Stimulated activated CD4-positive, alpha-beta T cell treated with anti-CD3 and anti-CD28 coated beads, Interleukin-1b, Interleukin-23, amount 100 ng/mL, for 4 hours (primary cell): Measurements from ENCODE around the gene LRTM1.

ENCODE experiments used
- DNase-seq, 2 donors: peaks; one replicate each; pipeline ENCODE4 v3.0.0-alpha.2; 2020; ENCODE audit warnings: low read depth in 2 of 2

The LRTM1 gene

DNA sequence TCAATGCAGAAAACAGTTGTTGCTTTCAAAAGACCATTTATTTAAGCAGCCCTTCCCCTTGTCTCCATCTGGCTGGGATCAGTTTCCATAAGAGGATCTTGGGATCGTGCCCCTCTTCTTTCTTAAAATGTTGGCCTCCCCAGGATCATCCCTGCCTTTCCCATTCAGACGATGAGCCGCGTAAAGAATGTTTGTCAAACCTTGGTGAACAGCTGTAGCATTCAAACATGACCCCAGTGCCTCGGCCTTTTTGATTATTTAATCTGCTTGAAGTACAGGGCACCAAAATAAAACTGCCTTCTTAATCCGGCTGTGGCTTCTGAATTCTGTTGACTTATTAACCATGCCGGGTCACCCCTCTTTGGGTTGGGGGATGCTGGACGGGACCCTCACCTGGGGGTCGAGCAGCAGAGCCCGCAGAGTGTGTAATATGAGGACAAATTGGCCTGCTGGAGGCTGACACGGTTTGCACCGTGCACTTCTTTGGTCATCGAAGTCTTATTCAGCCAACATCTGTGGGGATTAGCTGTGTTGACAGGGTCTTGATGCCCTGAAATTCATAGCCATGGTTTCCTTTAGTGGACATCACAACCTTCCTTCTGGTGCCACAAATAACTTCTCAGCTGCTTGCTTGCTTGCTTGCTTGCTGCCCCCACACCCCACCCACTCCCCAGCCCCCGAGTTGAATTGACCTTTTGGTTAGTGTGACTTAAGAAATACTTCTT is at the start of gene LRTM1:
Gene LRTM1 (minus strand): TSS at position 14 of the 725 bp plus-strand sequence. CDS start 148 bp downstream, outside the sequence.
- no peak for DNase-seq

DNA sequence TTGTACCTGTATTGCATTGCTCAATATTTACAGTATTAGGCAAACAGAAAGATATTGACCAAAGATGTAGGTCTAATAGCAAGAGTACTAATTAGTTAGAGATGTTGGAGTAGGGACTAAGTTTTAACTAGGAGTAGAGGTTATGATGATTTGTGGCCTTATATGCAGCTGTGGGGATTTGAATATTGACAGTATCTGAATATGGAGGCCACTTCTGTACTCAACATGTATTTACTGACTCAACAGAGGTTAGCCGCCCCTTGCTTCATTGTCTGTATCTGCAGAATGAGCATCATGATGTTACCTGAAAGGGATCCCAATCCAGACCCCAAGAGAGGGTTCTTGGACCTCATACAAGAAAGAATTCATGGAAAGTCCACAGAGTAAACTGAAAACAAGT is 49.6 kb upstream of the LRTM1 start:
- DNase-seq: no peak

GRCh38 chr3:54970895-54971294 is 43.0 kb upstream of the LRTM1 start:
- DNase-seq: no peak

DNA sequence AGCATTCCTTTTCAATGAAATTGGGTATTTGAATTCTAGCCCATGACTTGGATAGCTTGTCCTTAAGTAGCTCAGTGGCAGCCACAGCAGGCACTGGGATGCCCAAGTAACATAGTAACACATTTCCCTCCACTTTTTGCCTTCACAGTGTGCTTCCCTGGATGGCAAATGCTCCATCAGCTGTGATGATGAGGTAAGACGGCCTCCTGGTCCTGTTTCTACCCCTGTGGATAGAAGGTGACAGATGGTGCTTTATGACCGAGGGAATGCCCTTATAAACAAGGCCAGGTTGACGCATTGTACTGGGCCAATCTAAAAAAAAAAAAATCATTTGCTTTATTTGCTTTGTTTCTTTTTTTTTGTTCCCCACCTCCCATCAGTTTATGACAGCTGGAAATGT is 41.8 kb upstream of the LRTM1 start:
- DNase-seq: no peak

GRCh38 chr3:54968546-54969172 is 40.8 kb upstream of the LRTM1 start:
- no peak for DNase-seq

GRCh38 chr3:54967731-54968161 is 39.9 kb upstream of the LRTM1 start:
- DNase-seq: no peak

DNA sequence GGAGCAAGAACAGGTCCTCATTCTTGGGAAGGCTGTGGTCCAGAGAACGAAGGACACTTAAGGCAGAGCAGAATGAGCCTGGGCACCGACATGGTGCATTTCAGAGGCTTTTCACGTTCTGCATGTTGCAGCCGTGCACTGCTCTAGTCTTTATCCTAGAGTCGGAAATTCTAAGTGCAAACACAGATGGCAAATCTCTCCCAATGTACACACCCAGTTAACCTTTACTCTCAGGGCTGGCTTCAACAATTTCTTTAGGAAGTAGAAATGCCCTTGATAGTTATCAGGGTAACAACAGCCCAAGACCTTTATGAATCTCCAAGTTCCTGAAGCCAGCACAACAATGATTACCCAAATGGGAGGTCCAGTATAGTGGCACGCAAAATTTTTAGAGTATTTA is 39.1 kb upstream of the LRTM1 start:
- no peak for DNase-seq

- no peak for DNase-seq
Measured at GRCh38 chr3:54965746-54966145, 37.9 kb upstream of the LRTM1 start.

DNA sequence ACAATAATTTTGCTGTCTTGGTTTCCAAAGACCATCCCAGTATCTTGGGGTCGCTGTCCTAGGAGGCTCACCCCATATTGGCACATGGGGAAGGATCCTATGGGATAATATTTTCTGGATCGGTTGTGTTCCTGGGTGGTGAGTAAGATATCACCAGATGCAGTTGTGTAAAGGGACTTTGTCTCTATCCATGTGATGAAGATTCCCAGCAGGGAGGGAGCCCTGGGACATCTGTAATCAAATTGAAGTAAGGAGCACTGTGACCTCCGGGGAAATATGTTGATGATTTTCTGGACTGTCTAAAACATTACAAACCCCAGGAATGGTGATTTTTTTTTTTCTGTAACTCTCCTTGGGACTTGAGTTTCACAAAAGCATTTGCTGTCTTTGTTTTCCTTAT is 36.2 kb upstream of the LRTM1 start:
- DNase-seq: no peak

DNA sequence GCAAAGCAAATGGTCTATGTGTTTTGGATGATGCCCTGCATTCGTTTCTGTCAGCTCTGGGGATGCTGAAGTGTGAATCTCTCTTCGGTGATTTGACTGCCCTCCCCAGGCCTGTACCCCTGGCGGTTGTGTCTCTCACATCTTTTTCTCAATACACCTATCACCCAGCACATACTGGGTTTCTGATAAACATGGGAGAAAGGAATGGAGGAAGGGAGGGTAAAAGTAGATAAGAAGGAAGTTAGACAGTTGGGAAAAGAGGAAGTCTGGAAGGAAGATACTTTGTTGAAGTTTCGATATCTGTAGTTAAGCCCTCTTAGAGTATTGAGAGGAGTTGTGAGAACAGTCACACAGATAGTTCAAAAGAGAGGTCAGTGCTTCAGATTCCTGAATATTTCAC is 35.8 kb upstream of the LRTM1 start:
- DNase-seq: no peak

GRCh38 chr3:54962200-54962599 is 34.3 kb upstream of the LRTM1 start:
- DNase-seq: no peak

DNA sequence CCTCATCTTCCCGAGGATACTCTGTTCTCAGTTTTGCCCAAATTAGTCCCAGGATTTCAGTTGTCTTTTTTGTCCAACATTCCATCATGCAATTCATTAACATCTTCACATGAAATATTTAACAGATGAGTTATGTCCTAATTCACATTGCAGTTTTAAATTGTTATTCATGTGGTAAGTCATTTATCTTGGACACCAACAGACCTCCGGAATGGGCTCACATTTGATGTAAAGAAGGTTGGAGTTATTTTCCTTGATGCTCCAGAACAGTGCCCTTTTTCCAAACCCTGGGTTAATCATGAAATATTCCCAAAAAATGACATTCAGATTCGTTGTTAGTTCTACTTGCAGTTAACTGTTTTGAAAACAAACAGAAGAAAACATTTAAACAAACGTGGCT is 32.8 kb upstream of the LRTM1 start:
- DNase-seq: no peak

DNA sequence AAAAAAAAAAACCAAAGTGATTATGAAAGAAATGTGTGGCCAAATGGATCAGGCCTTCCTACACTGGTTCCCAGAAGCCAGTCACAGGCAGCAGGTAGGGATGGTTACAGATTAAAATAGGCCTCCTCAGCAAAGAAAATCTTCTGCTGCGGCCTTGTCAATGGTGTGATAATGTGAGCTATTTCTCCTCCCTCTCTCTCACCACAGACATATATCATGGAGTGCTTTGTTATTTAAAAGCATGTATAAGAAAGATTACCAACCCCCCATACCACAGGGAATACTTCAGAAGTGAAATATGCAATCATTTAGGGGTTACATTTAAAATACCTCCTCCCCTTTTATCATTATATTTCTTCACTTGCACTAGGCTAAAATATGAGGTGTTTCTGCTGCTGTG is 32.2 kb upstream of the LRTM1 start:
- no peak for DNase-seq

- no peak for DNase-seq
Measured at GRCh38 chr3:54957711-54958110, 29.9 kb upstream of the LRTM1 start.

GRCh38 chr3:54955941-54956340 is 28.1 kb upstream of the LRTM1 start:
- DNase-seq: no peak

DNA sequence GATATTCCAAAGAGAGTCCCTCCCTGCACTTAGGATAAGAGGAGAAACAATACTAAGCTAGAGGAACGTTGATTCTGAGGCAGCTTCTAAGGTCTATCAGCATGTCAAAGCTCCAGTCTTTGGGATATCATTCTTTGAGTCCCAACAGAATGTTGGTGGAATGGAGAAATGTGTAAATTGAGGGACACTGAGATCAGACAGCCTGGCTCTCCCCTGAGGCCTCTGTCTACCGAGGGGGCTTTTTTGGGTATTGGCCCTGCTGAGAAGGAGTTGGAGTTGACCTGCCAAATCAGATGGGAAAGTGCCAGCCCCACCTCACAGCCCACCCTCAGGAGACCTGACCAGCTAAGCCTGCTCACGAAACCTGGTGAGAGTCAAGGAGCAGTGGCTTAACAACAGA is 27.6 kb upstream of the LRTM1 start:
- DNase-seq: no peak

DNA sequence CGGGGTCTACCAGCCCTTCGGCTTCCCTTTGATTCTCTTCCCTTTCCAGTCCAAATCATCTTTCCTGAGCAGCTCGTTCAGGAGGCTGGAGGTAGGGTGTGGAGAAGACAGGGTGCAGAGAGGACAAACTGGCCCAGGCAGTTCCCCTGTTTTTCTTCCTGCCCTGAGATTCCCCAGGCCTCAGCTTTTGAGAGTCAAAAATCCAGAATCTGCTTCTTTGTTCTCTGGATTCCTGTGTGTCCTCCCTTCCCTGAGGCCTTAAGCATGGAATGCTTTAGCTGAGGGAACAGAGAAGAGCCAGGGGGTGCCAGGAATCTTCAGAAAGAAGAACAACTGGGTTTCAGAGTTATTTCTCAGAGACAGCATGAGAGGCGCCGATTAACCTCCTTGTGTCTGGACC is 26.7 kb upstream of the LRTM1 start:
- DNase-seq: no peak

- DNase-seq: no peak
Measured at GRCh38 chr3:54954022-54954421, 26.2 kb upstream of the LRTM1 start.

- DNase-seq: no peak
Measured at GRCh38 chr3:54951405-54951804, 23.5 kb upstream of the LRTM1 start.

GRCh38 chr3:54950391-54951003 is 22.6 kb upstream of the LRTM1 start:
- DNase-seq: no peak

GRCh38 chr3:54949491-54950044 is 21.7 kb upstream of the LRTM1 start:
- DNase-seq: no peak

DNA sequence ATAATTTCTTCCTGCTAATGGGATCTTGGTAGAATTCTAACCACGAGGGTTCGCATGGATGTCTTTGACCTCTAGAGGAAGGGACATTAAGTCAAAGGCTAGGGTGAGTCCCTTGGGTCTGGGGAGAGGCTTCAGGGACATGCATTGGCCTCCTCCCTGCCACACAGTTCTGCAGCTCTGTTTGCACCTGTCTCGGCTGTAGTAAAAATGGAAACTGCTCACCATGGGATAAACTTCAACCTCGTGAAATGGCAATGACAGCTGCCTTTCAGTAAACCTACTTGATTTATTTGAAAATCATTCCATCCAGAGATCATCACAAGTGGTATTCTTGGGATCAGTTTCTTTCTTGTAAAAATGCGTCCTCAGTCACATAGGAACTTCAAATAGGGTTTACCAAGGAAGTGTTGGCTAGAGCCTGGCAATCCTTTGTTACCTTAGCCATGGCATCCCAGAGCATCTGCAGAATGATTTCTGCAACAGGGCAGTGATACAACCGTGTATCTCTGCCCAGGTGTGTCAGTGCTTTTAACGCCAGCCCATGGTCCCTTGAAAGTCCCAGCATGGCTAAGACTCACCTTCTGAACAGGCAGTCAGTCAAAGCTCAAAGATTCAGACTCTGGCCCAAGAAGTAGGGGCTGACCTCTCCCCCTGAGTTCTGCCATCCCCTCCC is 14.0 kb upstream of the LRTM1 start:
- no peak for DNase-seq
